ENCODE results near the gene ELMOD3.

Gene ELMOD3

DNA sequence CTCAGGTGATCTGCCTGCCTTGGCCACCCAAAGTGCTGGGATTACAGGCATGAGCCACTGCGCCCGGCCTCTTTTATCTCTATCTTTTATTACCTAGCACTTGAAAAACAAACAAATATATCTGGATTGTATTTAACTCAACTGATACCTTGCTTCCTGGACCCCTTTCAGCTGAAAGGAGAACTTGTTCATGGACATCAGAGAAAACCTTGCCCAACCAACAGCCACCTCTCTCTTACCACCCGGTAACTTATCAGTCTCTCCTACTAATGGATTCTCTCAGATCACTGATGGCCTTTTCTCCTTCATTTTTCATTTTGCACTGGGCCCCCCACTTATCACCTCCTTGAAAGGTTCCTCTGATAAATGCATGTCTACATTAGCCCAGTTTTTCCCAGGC is 7.0 kb upstream of the ELMOD3 start:
- Histone ChIP-seq H3K23ac (ENCODE audit: low read length in 2 of 2) (no peak overlapping the region), H2AFZ (ENCODE audit: low read depth, low read length) (no peak overlapping the region), H2BK5ac (ENCODE audit: low read depth, low read length, poor library complexity, severe bottlenecking) (no peak overlapping the region), H3K27ac (ENCODE audit: low read length, poor library complexity, severe bottlenecking) (no peak overlapping the region), H3K36me3 (ENCODE audit: control insufficient read depth in 1 of 2, insufficient read depth in 2 of 2, low read depth in 1 of 2, low read length in 2 of 2) (peaks cover 64 to 78% of the 10 kb centered on the region in 2 experiments), H2BK12ac (ENCODE audit: low read length in 2 of 2) (no peak overlapping the region), H3K4me3 (ENCODE audit: insufficient read depth in 1 of 2, low read depth in 1 of 2, low read length in 2 of 2) (no peak overlapping the region), H3K4me1 (ENCODE audit: control insufficient read depth, insufficient read depth, low read depth, low read length) (no peaks in the 10 kb centered on the region), H2AK5ac (ENCODE audit: low read length, severe bottlenecking) (no peak overlapping the region), H3K4me2 (ENCODE audit: low read length, poor library complexity, severe bottlenecking) (no peak overlapping the region), H3K14ac (ENCODE audit: low read length in 2 of 2) (no peak overlapping the region), H4K91ac (ENCODE audit: low read length) (no peak overlapping the region), H3K9me3 (ENCODE audit: control insufficient read depth, low read length) (no peaks in the 10 kb centered on the region), H3K4ac (ENCODE audit: low read depth in 1 of 2, low read length in 2 of 2) (no peak overlapping the region), H2BK120ac (ENCODE audit: low read depth, low read length) (no peak overlapping the region), H3K18ac (ENCODE audit: low read depth in 1 of 2, low read length in 2 of 2) (no peak overlapping the region), H3K27me3 (ENCODE audit: control insufficient read depth in 1 of 2, insufficient read depth in 1 of 2, low read length in 2 of 2) (no peaks in the 10 kb centered on the region), H4K8ac (ENCODE audit: low read length) (no peak overlapping the region), H3K9ac (ENCODE audit: low read length) (no peak overlapping the region), H3K79me1 (replicated peaks; ENCODE audit: low read length, poor library complexity, severe bottlenecking) (peaks cover 16% of the 10 kb centered on the region), H2BK15ac (ENCODE audit: low read depth, poor library complexity, severe bottlenecking) (no peak overlapping the region)
- WGBS = 97% methylated on average over 3 of the region's 3 CpGs
- no peak for DNase-seq

DNA sequence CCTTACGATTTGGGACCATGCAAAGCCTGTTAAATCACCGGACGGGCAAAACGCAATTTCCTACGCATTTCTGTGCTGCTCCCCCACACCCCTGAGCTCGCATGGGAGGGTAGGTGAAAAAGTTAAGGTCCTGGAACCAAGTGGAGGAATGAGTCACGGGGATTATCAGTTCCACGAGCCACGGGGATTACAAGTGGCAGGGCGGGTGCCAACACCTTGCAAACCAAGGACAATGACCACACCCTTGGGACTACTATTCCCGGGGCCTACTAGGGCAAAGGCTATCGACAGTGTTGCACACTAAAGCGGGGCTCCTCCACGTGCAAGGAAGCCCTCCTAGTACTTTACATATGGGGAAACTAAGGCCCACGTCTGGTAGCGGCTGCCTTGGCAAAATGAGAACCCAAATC is 688 bp upstream of the ELMOD3 start:
- Histone ChIP-seq H2BK12ac (ENCODE audit: low read length in 2 of 2) (no peak overlapping the region), H4K8ac (ENCODE audit: low read length) (no peak overlapping the region), H3K18ac (ENCODE audit: low read depth in 1 of 2, low read length in 2 of 2) (peak overlapping the region in 1 of 2 experiments; percentile 7), H3K9ac (ENCODE audit: low read length) (peak overlapping the region; percentile 98), H3K27ac (ENCODE audit: low read length, poor library complexity, severe bottlenecking) (no peak overlapping the region), H2AK5ac (ENCODE audit: low read length, severe bottlenecking) (no peak overlapping the region), H3K23ac (ENCODE audit: low read length in 2 of 2) (no peak overlapping the region), H3K9me3 (ENCODE audit: control insufficient read depth, low read length) (no peaks in the 10 kb centered on the region), H2BK15ac (ENCODE audit: low read depth, poor library complexity, severe bottlenecking) (no peak overlapping the region), H3K4me1 (ENCODE audit: control insufficient read depth, insufficient read depth, low read depth, low read length) (peaks cover 11% of the 10 kb centered on the region), H3K14ac (ENCODE audit: low read length in 2 of 2) (peak overlapping the region in 1 of 2 experiments; percentile 79), H3K4me3 (ENCODE audit: insufficient read depth in 1 of 2, low read depth in 1 of 2, low read length in 2 of 2) (peak overlapping the region; percentile 59 to 98), H3K27me3 (ENCODE audit: control insufficient read depth in 1 of 2, insufficient read depth in 1 of 2, low read length in 2 of 2) (no peaks in the 10 kb centered on the region), H3K4ac (ENCODE audit: low read depth in 1 of 2, low read length in 2 of 2) (no peak overlapping the region), H3K4me2 (ENCODE audit: low read length, poor library complexity, severe bottlenecking) (peak overlapping the region; percentile 76), H2AFZ (ENCODE audit: low read depth, low read length) (no peak overlapping the region), H3K36me3 (ENCODE audit: control insufficient read depth in 1 of 2, insufficient read depth in 2 of 2, low read depth in 1 of 2, low read length in 2 of 2) (peaks cover 24 to 55% of the 10 kb centered on the region in 2 experiments), H2BK5ac (ENCODE audit: low read depth, low read length, poor library complexity, severe bottlenecking) (no peak overlapping the region), H2BK120ac (ENCODE audit: low read depth, low read length) (no peak overlapping the region), H3K79me1 (replicated peaks; ENCODE audit: low read length, poor library complexity, severe bottlenecking) (peaks cover 37% of the 10 kb centered on the region), H4K91ac (ENCODE audit: low read length) (no peak overlapping the region)
- WGBS = 47% methylated on average over 16 of the region's 16 CpGs
- peak; percentile 25 for DNase-seq

DNA sequence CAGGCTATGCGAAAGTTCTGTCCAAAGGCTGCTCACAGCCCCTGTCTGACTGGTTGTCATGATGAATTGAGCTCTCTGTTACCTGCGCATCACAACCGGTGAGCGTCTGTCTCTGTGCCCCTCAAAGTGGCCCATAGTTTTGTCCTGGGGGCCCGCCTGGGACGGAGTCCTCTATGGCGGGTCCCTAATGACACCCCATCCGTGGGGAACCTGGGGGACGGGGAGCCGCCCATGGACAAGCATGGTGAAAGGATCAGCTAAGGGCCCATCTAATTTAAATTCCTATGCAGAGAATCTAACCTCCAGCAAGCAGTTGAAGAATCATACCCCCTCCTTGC is 473 bp downstream of the ELMOD3 start:
- no peak overlapping the region for H3K23ac ChIP-seq (ENCODE audit: low read length in 2 of 2)
- H3K9ac ChIP-seq (ENCODE audit: low read length) = peak overlapping the region; percentile 98
- H2BK5ac ChIP-seq (ENCODE audit: low read depth, low read length, poor library complexity, severe bottlenecking) = no peak overlapping the region
- peak overlapping the region; percentile 87 to 98 for H3K4me3 ChIP-seq (ENCODE audit: insufficient read depth in 1 of 2, low read depth in 1 of 2, low read length in 2 of 2)
- DNase-seq = no peak
- no peak overlapping the region for H2BK12ac ChIP-seq (ENCODE audit: low read length in 2 of 2)
- H3K4me1 ChIP-seq (ENCODE audit: control insufficient read depth, insufficient read depth, low read depth, low read length) = peaks cover 11% of the 10 kb centered on the region
- peak overlapping the region in 1 of 2 experiments; percentile 71 for H3K4ac ChIP-seq (ENCODE audit: low read depth in 1 of 2, low read length in 2 of 2)
- 18% methylated on average over 10 of the region's 10 CpGs for WGBS
- H3K9me3 ChIP-seq (ENCODE audit: control insufficient read depth, low read length) = no peaks in the 10 kb centered on the region
- peak overlapping the region; percentile 82 for H3K4me2 ChIP-seq (ENCODE audit: low read length, poor library complexity, severe bottlenecking)
- H3K18ac ChIP-seq (ENCODE audit: low read depth in 1 of 2, low read length in 2 of 2) = peak overlapping the region; percentile 67 to 86
- H3K27me3 ChIP-seq (ENCODE audit: control insufficient read depth in 1 of 2, insufficient read depth in 1 of 2, low read length in 2 of 2) = no peaks in the 10 kb centered on the region
- peaks cover 17 to 52% of the 10 kb centered on the region in 2 experiments for H3K36me3 ChIP-seq (ENCODE audit: control insufficient read depth in 1 of 2, insufficient read depth in 2 of 2, low read depth in 1 of 2, low read length in 2 of 2)
- no peak overlapping the region for H3K27ac ChIP-seq (ENCODE audit: low read length, poor library complexity, severe bottlenecking)
- H3K79me1 ChIP-seq (replicated peaks; ENCODE audit: low read length, poor library complexity, severe bottlenecking) = peaks cover 34% of the 10 kb centered on the region
- H2BK120ac ChIP-seq (ENCODE audit: low read depth, low read length) = no peak overlapping the region
- H2AK5ac ChIP-seq (ENCODE audit: low read length, severe bottlenecking) = no peak overlapping the region
- peak overlapping the region; percentile 19 for H4K91ac ChIP-seq (ENCODE audit: low read length)
- peak overlapping the region in 1 of 2 experiments; percentile 37 for H3K14ac ChIP-seq (ENCODE audit: low read length in 2 of 2)
- H2BK15ac ChIP-seq (ENCODE audit: low read depth, poor library complexity, severe bottlenecking) = no peak overlapping the region
- peak overlapping the region; percentile 87 for H2AFZ ChIP-seq (ENCODE audit: low read depth, low read length)
- H4K8ac ChIP-seq (ENCODE audit: low read length) = peak overlapping the region; percentile 66

GRCh38 chr2:85355521-85355920 is 952 bp downstream of the ELMOD3 start:
- Histone ChIP-seq H3K4ac (ENCODE audit: low read depth in 1 of 2, low read length in 2 of 2) (no peak overlapping the region), H3K9ac (ENCODE audit: low read length) (peak overlapping the region; percentile 98), H4K91ac (ENCODE audit: low read length) (no peak overlapping the region), H3K36me3 (ENCODE audit: control insufficient read depth in 1 of 2, insufficient read depth in 2 of 2, low read depth in 1 of 2, low read length in 2 of 2) (peaks cover 13 to 48% of the 10 kb centered on the region in 2 experiments), H3K14ac (ENCODE audit: low read length in 2 of 2) (no peak overlapping the region), H3K4me3 (ENCODE audit: insufficient read depth in 1 of 2, low read depth in 1 of 2, low read length in 2 of 2) (peak overlapping the region in 1 of 2 experiments; percentile 98), H2BK12ac (ENCODE audit: low read length in 2 of 2) (no peak overlapping the region), H2AFZ (ENCODE audit: low read depth, low read length) (no peak overlapping the region), H3K9me3 (ENCODE audit: control insufficient read depth, low read length) (no peaks in the 10 kb centered on the region), H2AK5ac (ENCODE audit: low read length, severe bottlenecking) (no peak overlapping the region), H3K23ac (ENCODE audit: low read length in 2 of 2) (no peak overlapping the region), H3K4me2 (ENCODE audit: low read length, poor library complexity, severe bottlenecking) (peak overlapping the region; percentile 82), H2BK15ac (ENCODE audit: low read depth, poor library complexity, severe bottlenecking) (no peak overlapping the region), H3K18ac (ENCODE audit: low read depth in 1 of 2, low read length in 2 of 2) (no peak overlapping the region), H4K8ac (ENCODE audit: low read length) (peak overlapping the region; percentile 45), H3K79me1 (replicated peaks; ENCODE audit: low read length, poor library complexity, severe bottlenecking) (peaks cover 34% of the 10 kb centered on the region), H3K4me1 (ENCODE audit: control insufficient read depth, insufficient read depth, low read depth, low read length) (peaks cover 11% of the 10 kb centered on the region), H2BK5ac (ENCODE audit: low read depth, low read length, poor library complexity, severe bottlenecking) (no peak overlapping the region), H2BK120ac (ENCODE audit: low read depth, low read length) (no peak overlapping the region), H3K27ac (ENCODE audit: low read length, poor library complexity, severe bottlenecking) (no peak overlapping the region), H3K27me3 (ENCODE audit: control insufficient read depth in 1 of 2, insufficient read depth in 1 of 2, low read length in 2 of 2) (no peaks in the 10 kb centered on the region)
- DNase-seq = no peak
- WGBS = 94% methylated on average over 3 of the region's 3 CpGs
